ENCODE results near the gene OPA3. TPM values are rescaled to one million over a fixed set of nuclear protein-coding genes. Genes with fewer than 3 reads are reported as not detected.

OPA3 gene
- total RNA-seq, 2 experiments from 2014 or later: 5.8 to 12.0 TPM

DNA sequence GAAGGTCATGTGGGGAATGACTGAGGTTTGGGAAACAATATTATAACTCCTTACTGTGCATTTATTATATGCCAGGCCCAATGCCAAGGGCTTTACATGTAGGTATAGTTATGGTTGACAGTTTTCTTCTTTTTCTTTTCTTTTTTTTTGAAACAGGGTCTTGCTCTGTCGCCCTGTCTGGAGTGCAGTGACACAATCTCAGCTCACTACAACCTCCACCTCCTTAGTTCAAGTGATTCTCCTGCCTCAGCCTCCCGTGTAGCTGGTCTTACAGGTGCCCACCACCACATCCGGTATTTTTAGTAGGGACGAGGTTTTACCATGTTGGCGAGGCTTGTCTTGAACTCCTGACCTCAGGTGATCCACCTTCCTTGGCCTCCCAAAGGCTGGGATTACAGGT is 101.6 kb downstream of the OPA3 start:
- ChIA-PET POLR2A (no interaction called here), CTCF (ENCODE audit: unreplicated experiment) (no interaction called here)
- Histone ChIP-seq H4K20me1 (ENCODE audit: insufficient read depth, low read length) (no peaks in the 10 kb centered on the region), H3K9me3 (ENCODE audit: low read length) (no peaks in the 10 kb centered on the region), H3K27ac (ENCODE audit: low read depth, low read length, poor library complexity, severe bottlenecking) (no peak overlapping the region), H3K36me3 (ENCODE audit: insufficient read depth, low read length) (no peaks in the 10 kb centered on the region), H3K79me2 (ENCODE audit: insufficient read depth, low read depth, low read length) (no peaks in the 10 kb centered on the region), H3K9me2 (ENCODE audit: insufficient read depth, low read length) (no peaks in the 10 kb centered on the region), H3K4me1 (ENCODE audit: insufficient read depth, low read length, poor library complexity, severe bottlenecking) (peaks cover 15% of the 10 kb centered on the region), H2AFZ (ENCODE audit: low read length) (no peak overlapping the region), H3K4me3 (ENCODE audit: low read depth, low read length, poor library complexity, severe bottlenecking) (no peak overlapping the region), H3K4me2 (ENCODE audit: low read length) (no peak overlapping the region)
- TF ChIP-seq EZH2phosphoT487 (IDR thresholded peaks at IDR 0.05; ENCODE audit: borderline replicate concordance, low read depth, low read length): no peak
- TF ChIP-seq, protein P1, sequence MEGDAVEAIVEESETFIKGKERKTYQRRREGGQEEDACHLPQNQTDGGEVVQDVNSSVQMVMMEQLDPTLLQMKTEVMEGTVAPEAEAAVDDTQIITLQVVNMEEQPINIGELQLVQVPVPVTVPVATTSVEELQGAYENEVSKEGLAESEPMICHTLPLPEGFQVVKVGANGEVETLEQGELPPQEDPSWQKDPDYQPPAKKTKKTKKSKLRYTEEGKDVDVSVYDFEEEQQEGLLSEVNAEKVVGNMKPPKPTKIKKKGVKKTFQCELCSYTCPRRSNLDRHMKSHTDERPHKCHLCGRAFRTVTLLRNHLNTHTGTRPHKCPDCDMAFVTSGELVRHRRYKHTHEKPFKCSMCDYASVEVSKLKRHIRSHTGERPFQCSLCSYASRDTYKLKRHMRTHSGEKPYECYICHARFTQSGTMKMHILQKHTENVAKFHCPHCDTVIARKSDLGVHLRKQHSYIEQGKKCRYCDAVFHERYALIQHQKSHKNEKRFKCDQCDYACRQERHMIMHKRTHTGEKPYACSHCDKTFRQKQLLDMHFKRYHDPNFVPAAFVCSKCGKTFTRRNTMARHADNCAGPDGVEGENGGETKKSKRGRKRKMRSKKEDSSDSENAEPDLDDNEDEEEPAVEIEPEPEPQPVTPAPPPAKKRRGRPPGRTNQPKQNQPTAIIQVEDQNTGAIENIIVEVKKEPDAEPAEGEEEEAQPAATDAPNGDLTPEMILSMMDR (conservative IDR thresholded peaks at IDR 0.05; ENCODE audit: low read length): no peak
- intact Hi-C loops (cut with micrococcal nuclease; ENCODE audit: unreplicated experiment): no loop called here
- no peak for DNase-seq (ENCODE audit: low spot score)
- no TSS peak for BruUV-seq (replicated peaks)

DNA sequence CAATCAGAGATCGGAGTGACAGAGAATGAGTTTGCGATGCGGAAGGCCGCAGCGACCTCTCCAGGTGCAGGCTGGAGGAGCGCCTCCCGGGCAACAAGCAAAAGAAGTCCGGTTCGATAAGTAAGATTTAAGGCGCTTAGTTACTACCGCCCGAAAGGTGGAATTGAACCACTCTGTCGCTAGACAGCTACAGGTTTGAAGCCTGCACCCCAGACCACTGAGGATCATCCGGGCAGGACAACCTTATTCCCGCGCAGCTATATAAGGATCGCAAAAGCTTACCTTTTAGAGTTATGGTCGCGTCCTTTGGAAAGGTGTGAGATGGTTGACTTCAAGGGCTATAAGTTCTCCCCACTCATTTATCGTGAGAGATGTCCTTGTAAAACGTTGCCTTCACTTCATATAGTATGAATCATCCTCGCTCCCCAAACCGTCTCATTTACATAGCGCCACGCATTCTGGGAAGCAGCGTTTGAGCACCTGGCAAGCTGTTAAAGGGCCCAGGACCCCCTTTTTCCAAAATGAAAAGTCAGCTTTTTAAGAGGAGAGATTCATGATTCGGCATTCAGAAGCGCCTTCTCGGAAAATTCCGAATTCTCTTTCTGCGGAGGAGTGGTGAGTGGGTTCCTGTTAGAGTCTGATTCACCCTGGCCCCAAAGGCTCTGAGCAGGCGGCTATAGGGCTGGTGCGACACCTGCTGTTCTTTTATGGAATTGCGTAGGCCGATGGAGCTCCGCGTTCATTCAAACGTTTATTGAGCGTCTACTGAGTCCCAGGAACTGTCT is 106.0 kb downstream of the OPA3 start:
- Histone ChIP-seq H4K20me1 (ENCODE audit: insufficient read depth, low read length) (no peaks in the 10 kb centered on the region), H3K9me2 (ENCODE audit: insufficient read depth, low read length) (no peaks in the 10 kb centered on the region), H3K4me2 (ENCODE audit: low read length) (peak overlapping the region; percentile 86), H3K9me3 (ENCODE audit: low read length) (no peaks in the 10 kb centered on the region), H3K36me3 (ENCODE audit: insufficient read depth, low read length) (no peaks in the 10 kb centered on the region), H3K4me3 (ENCODE audit: low read depth, low read length, poor library complexity, severe bottlenecking) (peak overlapping the region; percentile 71), H3K4me1 (ENCODE audit: insufficient read depth, low read length, poor library complexity, severe bottlenecking) (peaks cover 29% of the 10 kb centered on the region), H3K27ac (ENCODE audit: low read depth, low read length, poor library complexity, severe bottlenecking) (peak overlapping the region; percentile 83), H3K79me2 (ENCODE audit: insufficient read depth, low read depth, low read length) (no peaks in the 10 kb centered on the region; the same call in 1 of the 2 replicates), H2AFZ (ENCODE audit: low read length) (peak overlapping the region; percentile 74)
- ChIA-PET CTCF (ENCODE audit: unreplicated experiment) (interaction anchor here (0.6 to 1.5 kb wide), 9 partner anchors 8 to 167 kb away, joined by 3 to 7 read pairs (median 4); partner anchors contain the start of gene FOSB), POLR2A (interaction anchor here (0.6 to 1.3 kb wide), 5 partner anchors 9 to 110 kb away, joined by 3 to 7 read pairs (median 4); no protein-coding TSS in a partner anchor)
- peak; percentile 96 for DNase-seq (ENCODE audit: low spot score)
- TF ChIP-seq EZH2phosphoT487 (IDR thresholded peaks at IDR 0.05; ENCODE audit: borderline replicate concordance, low read depth, low read length): no peak
- TF ChIP-seq, protein P1 (conservative IDR thresholded peaks at IDR 0.05; ENCODE audit: low read length): peak; percentile 97
- TSS peak; percentile 98 for BruUV-seq (replicated peaks)
- intact Hi-C loops (cut with micrococcal nuclease; ENCODE audit: unreplicated experiment): loop anchor here (1.0 kb wide), 4 partner anchors 32 to 72 kb away; partner anchors contain the start of gene POLR1G
